DND-41 (cell line): Measurements from ENCODE around the gene MTPN.

ENCODE experiments used
- ATAC-seq: fragments of 200-7000 bp; cut with Tn5 transposase; 3 replicates; pipeline ENCODE4 v1.9.1; 2021; ENCODE audit warnings: low read depth; ENCODE audit not compliant: insufficient read depth
- DNase-seq: peaks from one replicate; pipeline ENCODE4 v3.0.0-alpha.2; 2020
- H2AFZ ChIP-seq: 2 replicates; pipeline ENCODE4 v1.6.0; 2012; ENCODE audit warnings: low read depth, low read length
- H3K27ac ChIP-seq: 2 replicates; pipeline ENCODE4 v1.5.1; 2012; ENCODE audit warnings: low read length, inconsistent platforms
- H3K27me3 ChIP-seq: fragments of 200-600 bp; sonication (generic); 2 replicates; pipeline ENCODE4 v1.6.0; 2012; ENCODE audit warnings: low read length, mild to moderate bottlenecking, inconsistent platforms; ENCODE audit not compliant: insufficient read depth, poor library complexity
- H3K36me3 ChIP-seq: 2 replicates; pipeline ENCODE4 v1.5.1; 2012; ENCODE audit warnings: low read length, inconsistent platforms; ENCODE audit not compliant: insufficient read depth
- H3K4me1 ChIP-seq: 2 replicates; pipeline ENCODE4 v1.5.1; 2012; ENCODE audit warnings: mild to moderate bottlenecking, low read length; ENCODE audit not compliant: insufficient read depth
- H3K4me2 ChIP-seq: 2 replicates; pipeline ENCODE4 v1.6.0; 2012; ENCODE audit warnings: mild to moderate bottlenecking, moderate library complexity, low read length, inconsistent platforms; ENCODE audit not compliant: insufficient read depth
- H3K4me3 ChIP-seq, 2 experiments: fragments of 200-600 bp in 1 of 2; shearing (Covaris generic) in 1 of 2; 2 replicates each; pipeline ENCODE4 v1.5.1; 2012 to 2016; ENCODE audit warnings: inconsistent platforms in 2 of 2, low read length in 2 of 2, mild to moderate bottlenecking in 2 of 2, low read depth in 1 of 2, moderate library complexity in 1 of 2
- H3K79me2 ChIP-seq: 2 replicates; pipeline ENCODE4 v1.6.0; 2012; ENCODE audit warnings: low read length, inconsistent platforms; ENCODE audit not compliant: insufficient read depth
- H3K9ac ChIP-seq: 2 replicates; pipeline ENCODE4 v1.6.0; 2012; ENCODE audit warnings: low read depth, mild to moderate bottlenecking, inconsistent platforms, low read length, moderate library complexity
- H3K9me3 ChIP-seq: 2 replicates; pipeline ENCODE4 v1.5.1; 2012; ENCODE audit warnings: low read length, moderate library complexity, mild to moderate bottlenecking, inconsistent platforms; ENCODE audit not compliant: insufficient read depth, severe bottlenecking
- H4K20me1 ChIP-seq: 2 replicates; pipeline ENCODE4 v1.6.0; 2012; ENCODE audit warnings: low read length; ENCODE audit not compliant: insufficient read depth
- EZH2 ChIP-seq: IDR thresholded peaks from 3 replicates; pipeline ENCODE4 v1.6.1; 2012; ENCODE audit warnings: borderline replicate concordance, low read depth, mild to moderate bottlenecking, moderate library complexity, low read length, inconsistent platforms; ENCODE audit not compliant: severe bottlenecking
- TF ChIP-seq, protein P1 (sequence below): IDR thresholded peaks from 2 replicates; pipeline ENCODE4 v1.5.1; 2012; ENCODE audit warnings: borderline replicate concordance, low read length, moderate library complexity, mild to moderate bottlenecking; ENCODE audit not compliant: poor library complexity, severe bottlenecking; ENCODE audit errors: extremely low read depth

Gene MTPN

DNA sequence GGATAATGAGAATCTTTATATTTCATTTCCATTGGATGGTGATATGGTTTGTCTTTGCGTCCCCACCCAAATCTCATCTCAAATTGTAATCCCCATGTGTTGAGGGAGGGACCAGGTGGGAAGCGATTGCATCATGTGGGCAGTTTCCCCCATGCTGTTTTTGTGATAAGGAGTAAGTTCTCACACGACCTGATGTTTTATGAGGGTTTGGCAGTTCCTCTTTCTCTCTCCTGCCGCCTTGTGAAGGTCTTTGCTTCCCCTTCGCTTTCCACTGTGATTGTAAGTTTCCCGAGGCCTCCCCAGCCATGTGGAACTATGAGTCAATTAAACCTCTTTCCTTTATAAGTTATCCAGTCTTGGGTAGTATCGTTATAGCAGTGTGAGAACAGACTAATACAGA is 59.4 kb downstream of the MTPN start:
- no peak overlapping the region for H3K4me2 ChIP-seq
- H3K36me3 ChIP-seq, result peaks cover 4% of the 10 kb centered on the region; the same call in 1 of the 2 replicates
- H3K4me3 ChIP-seq, result no peak overlapping the region
- DNase-seq (no peak), ATAC-seq (no peak)
- no peaks in the 10 kb centered on the region for H3K27me3 ChIP-seq
- H2AFZ ChIP-seq, result no peak overlapping the region
- no peak overlapping the region for H3K9ac ChIP-seq
- H3K27ac ChIP-seq, result no peak overlapping the region
- TF ChIP-seq, protein P1, sequence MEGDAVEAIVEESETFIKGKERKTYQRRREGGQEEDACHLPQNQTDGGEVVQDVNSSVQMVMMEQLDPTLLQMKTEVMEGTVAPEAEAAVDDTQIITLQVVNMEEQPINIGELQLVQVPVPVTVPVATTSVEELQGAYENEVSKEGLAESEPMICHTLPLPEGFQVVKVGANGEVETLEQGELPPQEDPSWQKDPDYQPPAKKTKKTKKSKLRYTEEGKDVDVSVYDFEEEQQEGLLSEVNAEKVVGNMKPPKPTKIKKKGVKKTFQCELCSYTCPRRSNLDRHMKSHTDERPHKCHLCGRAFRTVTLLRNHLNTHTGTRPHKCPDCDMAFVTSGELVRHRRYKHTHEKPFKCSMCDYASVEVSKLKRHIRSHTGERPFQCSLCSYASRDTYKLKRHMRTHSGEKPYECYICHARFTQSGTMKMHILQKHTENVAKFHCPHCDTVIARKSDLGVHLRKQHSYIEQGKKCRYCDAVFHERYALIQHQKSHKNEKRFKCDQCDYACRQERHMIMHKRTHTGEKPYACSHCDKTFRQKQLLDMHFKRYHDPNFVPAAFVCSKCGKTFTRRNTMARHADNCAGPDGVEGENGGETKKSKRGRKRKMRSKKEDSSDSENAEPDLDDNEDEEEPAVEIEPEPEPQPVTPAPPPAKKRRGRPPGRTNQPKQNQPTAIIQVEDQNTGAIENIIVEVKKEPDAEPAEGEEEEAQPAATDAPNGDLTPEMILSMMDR, result no peak
- no peak for TF ChIP-seq EZH2
- H3K9me3 ChIP-seq, result no peaks in the 10 kb centered on the region
- no peaks in the 10 kb centered on the region for H3K4me1 ChIP-seq
- no peaks in the 10 kb centered on the region for H4K20me1 ChIP-seq
- H3K79me2 ChIP-seq, result no peaks in the 10 kb centered on the region

DNA sequence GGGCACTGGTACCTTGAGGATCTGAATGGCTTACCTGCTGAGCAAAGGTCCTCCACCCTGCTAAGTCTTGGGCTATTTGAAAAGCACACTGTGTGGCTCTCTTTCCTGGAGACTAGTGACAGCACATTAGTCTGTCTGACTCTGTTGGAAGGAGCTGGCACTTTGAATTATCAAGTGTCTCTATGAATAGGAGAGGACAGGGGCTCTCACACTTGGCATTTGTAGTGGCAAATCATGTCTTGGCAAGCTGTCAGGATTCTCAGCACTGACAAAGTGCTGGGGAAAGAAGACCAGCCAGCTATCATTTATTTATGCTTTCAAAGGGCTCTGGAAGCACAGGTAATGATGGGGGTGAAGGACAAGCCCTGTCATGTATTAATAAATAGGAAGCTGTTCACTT is 62.8 kb downstream of the MTPN start:
- Histone ChIP-seq H3K9ac (no peak overlapping the region), H3K27ac (no peak overlapping the region), H3K4me2 (no peak overlapping the region), H3K36me3 (no peaks in the 10 kb centered on the region), H3K79me2 (no peaks in the 10 kb centered on the region), H3K9me3 (no peaks in the 10 kb centered on the region), H3K27me3 (no peaks in the 10 kb centered on the region), H2AFZ (no peak overlapping the region), H3K4me3 (no peak overlapping the region), H3K4me1 (no peaks in the 10 kb centered on the region), H4K20me1 (no peaks in the 10 kb centered on the region)
- DNase-seq (no peak), ATAC-seq (no peak)
- no peak for TF ChIP-seq EZH2
- TF ChIP-seq, protein P1, result no peak

DNA sequence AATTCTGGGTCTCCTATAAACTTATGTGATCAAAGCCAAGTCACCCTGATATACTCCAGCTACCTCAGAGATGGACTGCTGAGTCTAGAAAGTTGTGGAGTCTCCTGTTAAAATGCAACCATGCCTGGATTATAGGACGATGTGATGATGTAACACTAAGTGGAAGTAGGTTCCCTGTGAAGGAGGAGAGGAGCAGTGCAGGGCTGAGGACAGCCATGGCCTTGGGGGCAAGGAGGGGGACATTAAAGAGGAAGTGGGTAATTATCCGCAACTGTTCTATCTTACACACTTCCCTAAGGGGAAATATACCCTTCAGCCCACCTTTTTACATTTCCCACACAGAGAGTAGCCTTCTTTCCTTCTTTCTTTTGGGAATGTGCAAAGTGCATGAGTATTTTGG is 63.8 kb downstream of the MTPN start:
- Histone ChIP-seq H3K9me3 (no peaks in the 10 kb centered on the region), H3K9ac (no peak overlapping the region), H2AFZ (no peak overlapping the region), H3K79me2 (no peaks in the 10 kb centered on the region), H3K36me3 (no peaks in the 10 kb centered on the region), H3K27me3 (no peaks in the 10 kb centered on the region), H3K4me3 (no peak overlapping the region), H3K27ac (no peak overlapping the region), H3K4me2 (no peak overlapping the region), H4K20me1 (no peaks in the 10 kb centered on the region), H3K4me1 (no peaks in the 10 kb centered on the region)
- DNase-seq (no peak), ATAC-seq (no peak)
- TF ChIP-seq, protein P1, result no peak
- TF ChIP-seq EZH2, result no peak

DNA sequence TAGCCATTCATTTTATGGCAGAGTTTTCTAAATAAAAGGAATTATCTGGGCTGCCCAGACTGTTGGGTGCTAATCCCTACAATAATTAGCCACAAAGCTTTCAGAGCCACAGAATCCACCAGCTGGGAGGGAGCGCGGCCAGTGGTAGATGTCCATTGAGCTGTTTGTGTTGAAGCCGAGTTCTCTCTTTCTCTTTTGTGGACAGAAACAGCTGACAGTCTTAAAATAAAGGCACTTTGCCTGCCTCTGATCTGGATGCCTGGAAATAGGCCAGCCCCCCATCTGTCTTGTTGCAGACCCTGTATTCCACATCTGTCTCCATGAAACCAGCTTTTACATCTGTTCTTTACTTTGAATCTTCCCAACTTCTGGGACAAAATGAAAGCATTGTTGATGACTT is 66.1 kb downstream of the MTPN start:
- H3K79me2 ChIP-seq, result no peaks in the 10 kb centered on the region
- no peak overlapping the region for H2AFZ ChIP-seq
- H3K4me3 ChIP-seq, result no peak overlapping the region
- no peaks in the 10 kb centered on the region for H3K27me3 ChIP-seq
- no peaks in the 10 kb centered on the region for H3K4me1 ChIP-seq
- no peak for ATAC-seq
- DNase-seq, result no peak
- no peaks in the 10 kb centered on the region for H4K20me1 ChIP-seq
- no peaks in the 10 kb centered on the region for H3K9me3 ChIP-seq
- TF ChIP-seq EZH2, result no peak
- TF ChIP-seq, protein P1, result no peak
- no peaks in the 10 kb centered on the region for H3K36me3 ChIP-seq
- H3K4me2 ChIP-seq, result no peak overlapping the region
- no peak overlapping the region for H3K27ac ChIP-seq
- no peak overlapping the region for H3K9ac ChIP-seq
